ENCODE data around the gene DBF4B.

DBF4B gene

GRCh38 chr17:44796731-44797130, 88.3 kb downstream of the DBF4B start:
- DNase-seq (ENCODE audit: low read depth in 3 of 3, low spot score in 1 of 3), result no peak

- DNase-seq (ENCODE audit: low read depth in 3 of 3, low spot score in 1 of 3), result no peak
Observed at GRCh38 chr17:44797802-44798201, 89.3 kb downstream of the DBF4B start.

GRCh38 chr17:44798356-44798755, 89.9 kb downstream of the DBF4B start:
- DNase-seq (ENCODE audit: low read depth in 3 of 3, low spot score in 1 of 3), result no peak

Data from stimulated activated CD4-positive, alpha-beta T cell treated with anti-CD3 and anti-CD28 coated beads, TNF-alpha, amount 100 ng/mL, for 1 hour (primary cell).